GM12891 (cell line): ENCODE data around the gene CDKN1C.

ENCODE experiments used
- PAX5 ChIP-seq: IDR thresholded peaks from 2 replicates; pipeline ENCODE4 v1.6.1; 2011; ENCODE audit warnings: low read length, moderate library complexity, mild to moderate bottlenecking; ENCODE audit not compliant: insufficient read depth, severe bottlenecking
- POLR2A ChIP-seq: IDR thresholded peaks from 2 replicates; pipeline ENCODE4 v1.6.1; 2011; ENCODE audit warnings: low read depth, low read length, control low read depth
- POLR2AphosphoS5 ChIP-seq: IDR thresholded peaks from 2 replicates; pipeline ENCODE4 v1.6.1; 2011; ENCODE audit warnings: low read depth, low read length, control low read depth
- POU2F2 ChIP-seq: IDR thresholded peaks from 2 replicates; pipeline ENCODE4 v1.6.1; 2011; ENCODE audit warnings: low read depth, mild to moderate bottlenecking, control low read depth, low read length, moderate library complexity
- SPI1 ChIP-seq: IDR thresholded peaks from 2 replicates; pipeline ENCODE4 v1.6.1; 2011; ENCODE audit warnings: low read depth, low read length, control low read depth
- TAF1 ChIP-seq: IDR thresholded peaks from 2 replicates; pipeline ENCODE4 v1.6.1; 2011; ENCODE audit warnings: low read depth, low read length, control low read depth

- TF ChIP-seq TAF1, result no peak
- TF ChIP-seq POLR2A, result no peak
- no peak for TF ChIP-seq SPI1
- TF ChIP-seq POU2F2, result no peak
- TF ChIP-seq POLR2AphosphoS5, result no peak
- TF ChIP-seq PAX5, result no peak
Measured at GRCh38 chr11:2904153-2905052, 18.8 kb upstream of the CDKN1C start.
